SW 1271 (cell line): Measurements from ENCODE around the gene CASKIN1.
A peak's percentile ranks its signal among the peaks of the same experiment; 100 is the strongest.
"Not testable (repeated sequence)": the region's sequence is repeated elsewhere in the genome, so short reads cannot be mapped to it uniquely, and the experiment has no call there.

Experiments used
- DNase-seq, 2 experiments: peaks; one replicate each; lab custom pipeline; 2025; lab: John Stamatoyannopoulos, UW

Gene CASKIN1

DNA sequence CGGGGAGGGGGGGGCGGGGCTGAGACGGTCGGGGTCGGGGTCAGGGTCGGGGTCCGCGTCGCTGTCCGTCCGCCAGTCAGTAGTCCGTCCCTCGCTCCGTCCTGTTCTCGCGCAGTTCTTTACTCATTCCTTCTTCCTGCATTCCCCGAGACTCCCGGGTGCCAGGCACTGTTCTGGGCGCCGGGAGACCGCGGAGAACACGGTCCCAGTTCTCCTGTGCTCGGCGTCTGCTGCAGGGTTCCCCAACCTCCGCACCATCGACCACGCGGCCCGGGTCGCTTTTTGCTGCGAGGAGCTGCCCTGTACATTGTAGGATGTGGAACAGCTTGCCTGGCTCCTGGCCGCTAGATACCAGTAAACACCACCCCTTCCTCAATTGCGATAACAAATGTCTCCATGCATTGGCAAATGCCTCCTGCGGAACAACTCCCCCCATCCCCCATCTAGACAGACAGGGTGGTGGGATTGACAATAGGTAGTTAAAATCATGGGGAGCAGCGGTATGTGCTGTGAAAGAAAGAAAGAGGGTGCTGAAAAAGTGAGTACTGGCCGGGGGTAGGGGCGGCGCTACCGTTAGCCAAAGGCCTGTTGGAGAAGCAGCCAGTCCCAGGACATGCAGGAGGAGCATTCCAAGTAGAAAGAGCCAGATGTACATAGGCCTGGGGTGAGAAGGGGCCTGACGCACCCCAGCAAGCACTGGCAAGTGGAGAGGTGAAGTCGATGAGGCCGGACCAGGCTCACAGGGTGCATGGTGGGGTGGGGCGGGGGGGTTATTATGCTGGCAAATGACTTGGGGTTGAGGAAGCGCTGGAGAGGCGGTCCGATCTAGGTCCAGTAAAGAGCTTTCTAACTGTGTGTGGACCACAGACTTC, 40.2 kb downstream of the CASKIN1 start:
- no peak for DNase-seq

GRCh38 chr16:2155091-2155950, 41.1 kb downstream of the CASKIN1 start, which contains the start of gene TRAF7:
Gene TRAF7, plus strand, starts transcription at chr16:2155782. Its CDS starts 8,139 bp downstream, at chr16:2163921.
- peak; percentile 96 to 99 for DNase-seq

- DNase-seq = no peak
Observed at GRCh38 chr16:2154533-2155090, 41.8 kb downstream of the CASKIN1 start.

GRCh38 chr16:2152695-2153506, 43.5 kb downstream of the CASKIN1 start:
- no peak for DNase-seq

DNA sequence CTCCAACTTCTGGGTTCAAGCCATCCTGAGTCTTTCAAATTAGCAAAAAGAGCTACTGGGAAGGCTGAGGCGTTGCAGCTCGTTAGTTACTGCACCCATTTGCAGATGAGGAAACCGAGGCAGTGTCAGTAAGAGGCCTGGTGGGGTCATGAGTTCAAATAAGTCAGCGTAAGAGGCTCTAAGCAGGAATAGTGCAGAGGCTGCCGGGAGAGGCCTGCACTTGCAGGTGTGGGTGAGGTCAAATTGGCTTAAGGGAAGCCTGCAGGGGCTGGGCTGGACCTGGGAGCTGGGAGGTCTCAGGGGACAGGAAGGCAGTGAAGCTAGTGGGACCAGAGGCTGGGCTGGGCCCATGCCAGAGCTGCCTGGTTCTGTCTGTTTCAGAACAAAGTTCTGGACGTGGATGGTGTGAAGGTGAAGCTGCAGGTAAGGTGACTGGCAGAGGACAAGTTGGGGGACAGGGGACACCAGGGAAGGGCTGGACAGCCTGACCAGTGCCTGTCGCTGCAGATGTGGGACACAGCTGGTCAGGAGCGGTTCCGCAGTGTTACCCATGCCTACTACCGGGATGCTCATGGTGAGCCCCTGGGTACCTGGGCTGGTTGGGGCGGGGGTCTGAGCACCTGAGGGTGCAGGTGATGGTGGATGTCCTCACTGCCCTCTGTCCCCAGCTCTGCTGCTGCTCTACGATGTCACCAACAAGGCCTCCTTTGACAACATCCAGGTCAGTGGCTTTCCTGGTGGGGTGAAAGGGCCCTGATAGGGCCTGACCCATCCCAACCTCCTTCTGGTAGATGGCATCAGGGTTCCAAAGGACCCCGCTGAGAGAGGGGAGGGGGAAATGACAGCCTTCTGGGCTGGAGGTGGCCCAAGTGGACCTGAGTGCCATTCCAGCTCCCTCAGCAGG, 45.0 kb downstream of the CASKIN1 start:
- no peak for DNase-seq

DNA sequence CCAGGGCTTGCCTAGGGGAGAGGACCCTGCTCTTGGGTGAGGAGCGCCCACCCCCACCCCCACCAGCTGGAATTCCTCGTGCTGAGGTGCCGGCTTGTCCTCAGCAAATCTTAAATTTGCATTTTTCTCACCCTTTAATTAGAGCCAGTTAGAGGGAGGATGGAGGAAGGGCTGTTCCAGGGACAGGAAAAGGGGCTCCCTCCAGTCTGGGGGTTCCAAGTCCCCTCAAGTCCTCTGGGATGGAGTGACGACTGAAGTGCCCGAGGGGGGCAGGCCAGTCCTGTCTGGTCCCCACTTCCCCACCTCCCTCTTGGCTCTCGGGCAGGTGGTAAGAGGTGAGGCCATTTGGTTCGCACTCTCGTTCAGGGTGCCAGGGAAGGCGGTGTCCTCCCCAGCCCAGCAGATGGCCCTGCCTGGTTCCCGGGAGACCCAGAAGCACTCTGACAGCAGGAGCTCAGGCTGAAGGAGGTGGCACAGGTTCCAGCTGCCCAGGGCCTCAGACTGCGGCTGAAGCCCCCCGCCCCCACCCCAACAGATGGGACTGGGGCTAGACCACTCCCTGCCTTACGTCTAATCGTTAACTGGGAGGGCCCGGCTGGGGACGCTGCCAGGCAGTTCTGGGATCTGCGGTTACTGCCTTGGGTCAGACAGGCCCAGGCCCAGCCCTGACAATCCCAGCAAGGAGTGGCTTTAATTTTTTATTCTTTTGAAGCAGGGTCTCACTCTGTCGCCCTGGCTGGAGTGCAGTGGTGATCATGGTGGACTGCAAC, 45.8 kb downstream of the CASKIN1 start:
- DNase-seq = no peak

- no peak for DNase-seq
Observed at GRCh38 chr16:2149630-2150417, 46.6 kb downstream of the CASKIN1 start.

DNA sequence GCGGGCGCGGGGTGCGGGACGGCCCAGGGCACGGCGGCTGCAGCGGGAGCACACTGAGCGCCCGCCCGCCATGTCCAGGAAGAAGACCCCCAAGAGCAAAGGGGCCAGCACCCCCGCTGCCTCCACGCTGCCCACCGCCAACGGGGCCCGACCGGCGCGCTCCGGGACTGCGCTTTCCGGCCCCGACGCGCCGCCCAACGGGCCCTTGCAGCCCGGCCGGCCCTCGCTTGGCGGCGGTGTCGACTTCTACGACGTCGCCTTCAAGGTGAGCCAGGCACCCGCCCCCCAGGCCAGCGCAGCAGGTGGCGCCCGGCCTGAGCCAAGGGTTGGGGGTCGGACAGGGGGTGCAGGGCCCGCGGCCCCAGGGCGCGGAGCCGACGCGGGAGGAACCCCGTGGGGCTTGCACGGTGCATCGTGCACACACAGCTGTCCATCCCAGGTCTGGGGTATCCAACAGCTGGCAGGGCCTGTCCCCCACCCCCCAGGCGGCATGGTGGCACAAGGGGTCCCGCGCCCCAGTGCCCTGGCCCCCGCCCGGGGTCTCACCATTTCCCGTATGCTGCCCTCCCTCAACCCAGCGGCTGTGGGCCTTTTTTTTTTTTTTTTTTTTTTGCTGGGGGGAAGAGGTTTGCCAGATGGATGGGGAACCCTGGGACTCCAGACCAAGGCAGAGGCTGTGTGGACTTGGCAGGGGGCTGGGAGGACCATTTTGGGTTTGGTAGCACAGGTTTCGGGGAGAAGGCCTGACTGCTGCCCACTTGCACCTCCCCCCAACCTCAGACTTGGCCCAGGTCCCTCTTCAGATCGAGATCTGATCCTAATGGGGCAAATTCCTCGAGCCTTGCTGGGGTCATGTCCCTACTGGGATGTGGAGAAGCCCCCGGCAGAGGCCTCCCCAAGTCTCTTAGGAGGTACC, 47.4 kb downstream of the CASKIN1 start:
- DNase-seq = no peak

GRCh38 chr16:2147981-2148671, 48.3 kb downstream of the CASKIN1 start, which contains the start of gene RAB26:
Gene RAB26, plus strand, starts transcription at chr16:2148625. Its CDS starts 159 bp downstream, at chr16:2148784.
- peak in 1 of 2 experiments; percentile 25 for DNase-seq

GRCh38 chr16:2147378-2147777, 49.0 kb downstream of the CASKIN1 start:
- no peak for DNase-seq

DNA sequence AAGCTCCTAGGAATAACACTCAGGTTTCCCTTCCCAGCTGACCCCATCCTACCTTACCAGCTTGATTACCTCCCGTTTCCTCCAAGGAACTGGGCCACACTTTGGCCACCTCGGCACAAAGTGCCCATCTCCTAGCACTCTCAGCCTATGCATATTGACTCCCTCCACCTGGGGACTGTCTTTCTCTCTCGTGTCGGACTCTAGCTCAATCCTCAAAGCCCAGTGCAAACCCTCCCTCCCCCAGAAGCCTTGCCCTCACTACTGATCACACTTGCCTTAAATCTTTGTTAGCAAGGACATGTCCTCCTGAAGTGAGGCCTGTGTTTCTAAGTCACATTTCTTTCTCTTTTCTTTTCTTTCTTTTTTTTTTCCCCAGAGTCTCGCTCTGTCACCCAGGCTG, 50.6 kb downstream of the CASKIN1 start:
- no peak for DNase-seq

DNA sequence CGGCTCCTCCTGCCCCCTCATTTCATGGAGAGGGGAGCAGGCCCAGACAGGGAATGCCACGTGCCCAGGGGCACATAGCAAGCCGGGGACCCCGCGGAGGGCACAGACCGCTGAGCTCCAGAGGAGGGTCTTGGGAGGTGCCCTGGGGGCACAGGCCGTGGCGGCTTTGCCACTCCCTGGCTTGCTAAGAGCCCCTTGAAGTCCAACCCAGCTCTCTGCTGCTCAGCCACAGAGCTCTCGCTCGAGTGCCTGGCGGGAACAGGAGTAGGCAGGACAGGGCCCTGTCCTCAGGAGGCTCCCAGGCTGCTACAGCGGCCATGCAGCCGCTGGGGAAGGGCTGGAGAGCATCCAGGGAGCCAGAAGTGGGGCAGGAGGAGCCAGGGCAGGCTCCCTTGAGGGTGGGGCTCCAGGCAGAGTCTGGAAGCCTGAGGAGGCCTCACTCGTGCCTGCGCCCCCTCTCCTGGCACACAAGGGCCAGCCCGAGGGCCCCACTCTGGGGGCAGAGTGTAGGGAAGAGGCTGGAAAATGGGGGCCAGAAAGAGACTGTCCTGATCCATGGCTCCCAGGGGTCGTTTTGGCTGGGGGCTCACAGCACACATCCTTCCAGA, 52.4 kb downstream of the CASKIN1 start:
- no peak for DNase-seq

GRCh38 chr16:2142942-2143877, 53.2 kb downstream of the CASKIN1 start:
- DNase-seq = no peak

DNA sequence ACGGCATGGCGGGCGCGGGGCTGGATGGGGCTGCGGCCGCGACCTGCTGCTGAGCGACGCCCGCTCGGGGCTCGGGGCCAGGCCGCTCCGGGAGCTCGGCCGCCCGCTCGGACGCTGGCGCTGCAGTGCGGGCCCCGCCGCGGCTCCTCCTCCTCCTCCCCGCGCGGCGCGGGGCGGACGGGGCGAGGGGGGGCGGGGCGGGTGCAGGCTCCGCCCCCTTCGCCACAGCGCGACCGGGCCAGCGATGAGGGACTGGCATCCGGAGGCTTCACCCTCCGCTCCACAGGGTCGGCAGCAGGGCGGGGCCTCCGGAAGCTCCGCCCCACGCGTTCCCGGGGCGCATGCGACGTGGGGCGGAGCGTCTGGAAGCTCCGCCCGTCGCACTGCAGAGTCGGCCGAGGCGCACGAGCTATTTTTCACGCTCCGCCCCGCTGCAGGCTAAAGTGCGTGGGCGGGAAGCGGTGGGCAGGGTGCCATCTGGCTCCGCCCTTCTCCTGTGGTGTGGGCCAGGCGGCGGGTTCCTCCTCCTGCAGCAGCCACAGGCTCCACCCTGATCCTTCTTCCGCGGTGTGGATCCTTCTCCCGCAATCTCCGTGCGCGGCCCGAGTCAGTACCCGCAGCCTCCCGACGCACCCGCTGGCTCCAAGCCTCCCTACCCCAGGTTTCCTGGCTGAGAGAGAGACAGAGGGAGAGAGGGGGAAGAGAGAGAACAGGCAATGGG, 60.5 kb downstream of the CASKIN1 start, which contains the start of gene PKD1:
PKD1 (minus strand) TSS at position 129 of the 721 bp plus-strand sequence. CDS start 209 bp downstream, outside the sequence.
- DNase-seq = peak; percentile 48 to 70

DNA sequence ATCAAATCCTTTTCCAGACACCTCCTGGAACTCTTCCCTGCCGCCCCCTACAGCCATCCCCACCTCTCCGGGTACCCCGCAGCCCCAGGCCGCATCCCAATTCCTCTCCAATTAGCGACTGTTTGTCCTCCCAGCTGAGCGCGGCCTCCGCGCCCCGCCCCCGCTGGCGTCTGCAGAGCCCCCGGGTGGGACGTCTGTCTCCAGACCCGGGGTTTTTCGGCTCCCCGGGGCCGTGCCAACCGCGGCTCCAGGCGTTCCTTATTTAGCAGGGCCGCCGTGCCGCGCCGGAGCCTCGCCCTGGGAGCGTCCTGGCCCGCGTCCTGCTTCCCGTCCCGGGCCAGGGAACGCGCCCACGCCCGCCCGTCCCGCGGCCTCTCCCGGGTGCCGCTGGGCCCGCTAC, 61.3 kb downstream of the CASKIN1 start:
- DNase-seq = not testable (repeated sequence)
